GM18526 (cell line): ENCODE results near the gene KIF5B.

Source experiments
- POLR2A ChIP-seq: IDR thresholded peaks from 3 replicates; pipeline ENCODE4 v1.6.1; 2011; ENCODE audit not compliant: insufficient read length; ENCODE audit errors: extremely low read depth

KIF5B gene

GRCh38 chr10:32038777-32039176, 17.4 kb downstream of the KIF5B start:
- no peak for TF ChIP-seq POLR2A

- TF ChIP-seq POLR2A, result no peak
These were observed 19.3 kb downstream of the KIF5B start for GRCh38 chr10:32036922-32037321.

GRCh38 chr10:32035038-32035437, 21.2 kb downstream of the KIF5B start:
- no peak for TF ChIP-seq POLR2A

GRCh38 chr10:32033171-32033570, 23.1 kb downstream of the KIF5B start:
- no peak for TF ChIP-seq POLR2A

GRCh38 chr10:32031920-32032319, 24.3 kb downstream of the KIF5B start:
- TF ChIP-seq POLR2A, result no peak

- TF ChIP-seq POLR2A, result no peak
These were observed 24.8 kb downstream of the KIF5B start for GRCh38 chr10:32031424-32031823.

- no peak for TF ChIP-seq POLR2A
These were observed 27.5 kb downstream of the KIF5B start for GRCh38 chr10:32028710-32029109.

- TF ChIP-seq POLR2A, result no peak
These were observed 33.0 kb downstream of the KIF5B start for GRCh38 chr10:32023264-32023663.

- no peak for TF ChIP-seq POLR2A
These were observed 39.2 kb downstream of the KIF5B start for GRCh38 chr10:32017044-32017443.

- no peak for TF ChIP-seq POLR2A
These were observed 40.8 kb downstream of the KIF5B start for GRCh38 chr10:32015386-32015785.

GRCh38 chr10:32007026-32007425, 49.2 kb downstream of the KIF5B start:
- no peak for TF ChIP-seq POLR2A

- TF ChIP-seq POLR2A, result no peak
These were observed 51.2 kb downstream of the KIF5B start for GRCh38 chr10:32005050-32005449.

GRCh38 chr10:32004161-32004591, 52.0 kb downstream of the KIF5B start:
- no peak for TF ChIP-seq POLR2A

GRCh38 chr10:32002531-32002930, 53.7 kb downstream of the KIF5B start:
- TF ChIP-seq POLR2A, result no peak

- no peak for TF ChIP-seq POLR2A
These were observed 55.3 kb downstream of the KIF5B start for GRCh38 chr10:32000937-32001336.

GRCh38 chr10:31999836-32000235, 56.4 kb downstream of the KIF5B start:
- TF ChIP-seq POLR2A, result no peak

GRCh38 chr10:31999070-31999660, 57.1 kb downstream of the KIF5B start:
- no peak for TF ChIP-seq POLR2A

- no peak for TF ChIP-seq POLR2A
These were observed 61.3 kb downstream of the KIF5B start for GRCh38 chr10:31994926-31995325.

GRCh38 chr10:31990937-31991336, 65.3 kb downstream of the KIF5B start:
- TF ChIP-seq POLR2A, result no peak
